H1 (cell line): Measurements from ENCODE around the gene TNS1. TPM values are rescaled to one million over a fixed set of nuclear protein-coding genes. Genes with fewer than 3 reads are reported as not detected.

Experiments
- CTCF ChIA-PET: fragments of 300-600 bp; sonication (Branson Sonifier 250); formaldehyde crosslinking; loops from one replicate; lab custom pipeline; 2021; ENCODE audit not compliant: partially characterized antibody; lab: Charles Lee
- POLR2A ChIA-PET: fragments of 300-600 bp; sonication (Branson Sonifier 250); formaldehyde crosslinking; loops from one replicate; lab custom pipeline; 2021; ENCODE audit warnings: inconsistent platforms; ENCODE audit not compliant: partially characterized antibody; lab: Charles Lee
- DNase-seq, 2 experiments: peaks; one replicate each; pipeline versions ENCODE4 v3.0.0 to v3.0.0-alpha.2; 2010 to 2022; ENCODE audit warnings: low spot score in 2 of 2, low read depth in 1 of 2, mixed read lengths in 1 of 2
- FAIRE-seq: peaks from 2 replicates; lab custom pipeline; 2011; peaks lifted over from hg19 to GRCh38; lab: Jason Lieb, UNC
- H2AFZ ChIP-seq: 2 replicates; pipeline ENCODE4 v1.8.1; 2012; ENCODE audit warnings: low read length, inconsistent platforms
- H2AK5ac ChIP-seq: 2 replicates; pipeline ENCODE4 v1.6.1; 2013; ENCODE audit warnings: low read depth, low read length
- H2BK120ac ChIP-seq: replicated peaks from 2 replicates; pipeline ENCODE3; 2013; ENCODE audit warnings: low read depth, low read length, inconsistent platforms
- H2BK12ac ChIP-seq: 2 replicates; pipeline ENCODE4 v1.6.1; 2013; ENCODE audit warnings: low read depth, low read length
- H2BK15ac ChIP-seq: 2 replicates; pipeline ENCODE4 v1.6.1; 2013; ENCODE audit warnings: low read length
- H2BK20ac ChIP-seq: 2 replicates; pipeline ENCODE4 v1.6.1; 2013; ENCODE audit warnings: low read length
- H2BK5ac ChIP-seq: 2 replicates; pipeline ENCODE4 v1.6.1; 2013; ENCODE audit warnings: low read depth, low read length
- H3K14ac ChIP-seq: 2 replicates; pipeline ENCODE4 v1.6.1; 2013; ENCODE audit warnings: inconsistent platforms; ENCODE audit not compliant: insufficient read length
- H3K18ac ChIP-seq: 2 replicates; pipeline ENCODE4 v1.6.1; 2013; ENCODE audit warnings: low read length; ENCODE audit errors: extremely low read depth
- H3K23ac ChIP-seq: 2 replicates; pipeline ENCODE4 v1.6.1; 2013; ENCODE audit warnings: inconsistent platforms; ENCODE audit not compliant: insufficient read length
- H3K23me2 ChIP-seq: 2 replicates; pipeline ENCODE4 v1.6.1; 2013; ENCODE audit warnings: low read depth, low read length
- H3K27ac ChIP-seq: 2 replicates; pipeline ENCODE4 v1.6.1; 2011; ENCODE audit warnings: low read depth, low read length, inconsistent platforms
- H3K27me3 ChIP-seq, 4 experiments: replicated peaks in 1 of 4; 1 replicate in 1 of 4; 2 replicates in 3 of 4; pipeline versions ENCODE4 v1.6.1 to v1.8.1; 2011 to 2013; ENCODE audit warnings: low read length in 3 of 4, mild to moderate bottlenecking in 3 of 4, inconsistent platforms in 2 of 4, mixed read lengths in 2 of 4, moderate library complexity in 1 of 4; ENCODE audit not compliant: control insufficient read depth in 3 of 4, insufficient read depth in 3 of 4; ENCODE audit errors: extremely low read depth in 1 of 4
- H3K36me3 ChIP-seq, 4 experiments: 2 replicates each; pipeline versions ENCODE4 v1.6.1 to v1.8.1; 2011 to 2013; ENCODE audit warnings: mild to moderate bottlenecking in 4 of 4, low read length in 3 of 4, moderate library complexity in 2 of 4, control low read depth in 1 of 4, inconsistent platforms in 1 of 4; ENCODE audit not compliant: insufficient read depth in 4 of 4, control insufficient read depth in 2 of 4
- H3K4ac ChIP-seq: replicated peaks from 2 replicates; pipeline ENCODE3; 2013; ENCODE audit warnings: low read length, low read depth, mixed read lengths, inconsistent platforms; ENCODE audit not compliant: insufficient read length
- H3K4me1 ChIP-seq, 4 experiments: replicated peaks in 1 of 4; 1 replicate in 1 of 4; 2 replicates in 3 of 4; pipeline versions ENCODE4 v1.6.1 to v1.8.1; 2011 to 2013; ENCODE audit warnings: low read length in 3 of 4, inconsistent platforms in 2 of 4, mixed read lengths in 1 of 4; ENCODE audit not compliant: insufficient read depth in 4 of 4, control insufficient read depth in 3 of 4
- H3K4me2 ChIP-seq, 2 experiments: 2 replicates each; pipeline versions ENCODE4 v1.6.1 to v1.8.1; 2011 to 2013; ENCODE audit warnings: low read depth in 2 of 2, low read length in 2 of 2, control low read depth in 1 of 2, inconsistent platforms in 1 of 2, mild to moderate bottlenecking in 1 of 2; ENCODE audit not compliant: insufficient read depth in 1 of 2
- H3K4me3 ChIP-seq, 4 experiments: fragments of 200-600, 300-600 bp in 1 of 4; sonication (generic), shearing (Covaris generic), sonication (Bioruptor Twin) in 1 of 4; 2 replicates each; pipeline versions ENCODE4 v1.5.1 to v1.8.1; 2011 to 2016; ENCODE audit warnings: low read length in 4 of 4, low read depth in 3 of 4, control low read depth in 2 of 4, inconsistent platforms in 2 of 4, mild to moderate bottlenecking in 2 of 4, mixed read lengths in 1 of 4, moderate library complexity in 1 of 4; ENCODE audit not compliant: insufficient read depth in 2 of 4; ENCODE audit errors: extremely low read depth in 1 of 4
- H3K56ac ChIP-seq: replicated peaks from 2 replicates; pipeline ENCODE3; 2013; ENCODE audit warnings: low read depth, mild to moderate bottlenecking, mixed read lengths, low read length, inconsistent platforms; ENCODE audit not compliant: insufficient read length
- H3K79me1 ChIP-seq: 2 replicates; pipeline ENCODE4 v1.6.1; 2013; ENCODE audit warnings: low read depth, low read length, control low read depth
- H3K79me2 ChIP-seq, 2 experiments: 2 replicates each; pipeline versions ENCODE4 v1.6.1 to v1.8.1; 2012 to 2013; ENCODE audit warnings: low read length in 2 of 2, mild to moderate bottlenecking in 2 of 2, inconsistent platforms in 1 of 2; ENCODE audit not compliant: insufficient read depth in 2 of 2, control insufficient read depth in 1 of 2
- H3K9ac ChIP-seq, 4 experiments: replicated peaks in 1 of 4; 1 replicate in 1 of 4; 2 replicates in 3 of 4; pipeline versions ENCODE4 v1.6.1 to v1.8.1; 2011 to 2013; ENCODE audit warnings: low read depth in 3 of 4, low read length in 3 of 4, control low read depth in 2 of 4, mild to moderate bottlenecking in 2 of 4, moderate library complexity in 2 of 4, inconsistent platforms in 1 of 4; ENCODE audit errors: extremely low read depth in 1 of 4
- H3K9me3 ChIP-seq, 2 experiments: 2 replicates each; pipeline versions ENCODE4 v1.6.1 to v1.8.1; 2012 to 2013; ENCODE audit warnings: mild to moderate bottlenecking in 2 of 2, moderate library complexity in 2 of 2, control low read depth in 1 of 2, inconsistent platforms in 1 of 2, low read depth in 1 of 2, low read length in 1 of 2, mixed read lengths in 1 of 2; ENCODE audit not compliant: insufficient read depth in 2 of 2
- H4K20me1 ChIP-seq, 2 experiments: replicated peaks in 1 of 2; 2 replicates each; pipeline versions ENCODE3 to v1.8.1; 2011 to 2013; ENCODE audit warnings: inconsistent platforms in 2 of 2, low read length in 2 of 2, mild to moderate bottlenecking in 1 of 2; ENCODE audit not compliant: insufficient read depth in 2 of 2, control insufficient read depth in 1 of 2
- H4K5ac ChIP-seq: 2 replicates; pipeline ENCODE4 v1.6.1; 2013; ENCODE audit warnings: low read length, low read depth, mixed read lengths, inconsistent platforms; ENCODE audit not compliant: insufficient read length
- H4K8ac ChIP-seq: 2 replicates; pipeline ENCODE4 v1.8.0; 2013; ENCODE audit warnings: mild to moderate bottlenecking, moderate library complexity, low read length, inconsistent platforms; ENCODE audit not compliant: insufficient read depth; ENCODE audit errors: extremely low read depth
- H4K91ac ChIP-seq: replicated peaks from 2 replicates; pipeline ENCODE3; 2013; ENCODE audit warnings: low read length, mixed read lengths, inconsistent platforms; ENCODE audit not compliant: insufficient read length
- CBX5 ChIP-seq: fragments of 300-800, 300-1000 bp; sonication (generic); IDR thresholded peaks from 2 replicates; pipeline ENCODE4 v1.7.1; 2016; ENCODE audit warnings: antibody characterized with exemption, low read length, low read depth
- CTCF ChIP-seq, 3 experiments: IDR thresholded peaks; 1 replicate in 2 of 3; 2 replicates in 1 of 3; pipeline versions ENCODE4 v1.5.1 to v1.6.1; 2011; ENCODE audit warnings: low read length in 3 of 3, mild to moderate bottlenecking in 3 of 3, inconsistent platforms in 2 of 3, low read depth in 1 of 3, moderate library complexity in 1 of 3; ENCODE audit not compliant: insufficient read depth in 1 of 3; ENCODE audit errors: control extremely low read depth in 1 of 3
- EGR1 ChIP-seq: IDR thresholded peaks from 2 replicates; pipeline ENCODE4 v1.6.1; 2011; ENCODE audit warnings: low read depth, low read length, borderline replicate concordance
- EP300 ChIP-seq, 2 experiments: IDR thresholded peaks; 1 replicate in 1 of 2; 2 replicates in 1 of 2; pipeline ENCODE4 v1.6.1; 2011 to 2012; ENCODE audit warnings: low read depth in 2 of 2, low read length in 2 of 2, mild to moderate bottlenecking in 2 of 2, borderline replicate concordance in 1 of 2, inconsistent platforms in 1 of 2, moderate library complexity in 1 of 2
- FOSL1 ChIP-seq: IDR thresholded peaks from 2 replicates; pipeline ENCODE4 v1.6.1; 2011; ENCODE audit warnings: mild to moderate bottlenecking, low read depth, low read length, moderate library complexity; ENCODE audit not compliant: insufficient read depth
- PHF8 ChIP-seq: fragments of 200-600 bp; sonication (generic); conservative IDR thresholded peaks from 2 replicates; pipeline ENCODE4 v1.7.1; 2012; ENCODE audit warnings: low read depth, mild to moderate bottlenecking, inconsistent platforms, low read length, moderate library complexity
- POU5F1 ChIP-seq: IDR thresholded peaks from 2 replicates; pipeline ENCODE4 v1.6.1; 2011; ENCODE audit warnings: low read depth, mild to moderate bottlenecking, low read length, moderate library complexity
- RAD21 ChIP-seq, 2 experiments: IDR thresholded peaks in 1 of 2; conservative IDR thresholded peaks in 1 of 2; 2 replicates each; pipeline ENCODE4 v1.6.1; 2011; ENCODE audit warnings: low read depth in 2 of 2, low read length in 2 of 2, improper control_type of control experiment in 1 of 2, inconsistent platforms in 1 of 2, mild to moderate bottlenecking in 1 of 2, moderate library complexity in 1 of 2
- SUZ12 ChIP-seq: fragments of 200-600 bp; sonication (generic); IDR thresholded peaks from 2 replicates; pipeline ENCODE4 v1.6.1; 2012; ENCODE audit warnings: mild to moderate bottlenecking, inconsistent platforms, low read length, moderate library complexity, mixed read lengths
- WGBS, 2 experiments: shearing (Covaris generic) in 1 of 2; methylation state at CpG; one replicate each; pipeline versions ENCODE4 v1.1.6 to v1.1.7; 2013 to 2015; ENCODE audit warnings: low lambda C conversion rate in 2 of 2, mixed read lengths in 2 of 2, inconsistent platforms in 1 of 2, low coverage in 1 of 2, missing lambda C conversion rate in 1 of 2; ENCODE audit not compliant: insufficient replicate concordance in 2 of 2, insufficient coverage in 1 of 2, insufficient read length in 1 of 2; ENCODE audit errors: extremely low coverage in 1 of 2, missing lambda C conversion rate in 1 of 2; 5-methylcytosine and 5-hydroxymethylcytosine counted together
- polyA plus RNA-seq, 7 experiments: library from polyadenylated mRNA; depleted of rRNA in 3 of 7; stranded (reverse) in 5 of 7; unstranded in 2 of 7; fragments of >200 nt in 5 of 7; fragments of 200-250 nt in 2 of 7; gene quantifications; 1 replicate in 5 of 7; 2 replicates in 1 of 7; 4 replicates in 1 of 7; pipeline versions ENCODE4 v1.2.1 to v1.2.3, GENCODE V29; 2011 to 2013; ENCODE audit warnings: missing spikeins in 2 of 7, mixed read lengths in 2 of 7
- total RNA-seq: library from RNA; stranded (reverse); fragmentation: NEBNext Ultra II Directional; extraction: Animal tissue kit (Norgen Biotek cat#: 25700); gene quantifications from 2 replicates; pipeline ENCODE4 v1.2.1, GENCODE V29; 2021

TNS1 gene
- total and polyA plus RNA-seq, 2 of the 8 experiments (the other 6 are each of a cell fraction or from before 2014, with no cell fraction given): 1.5 to 5.1 TPM

DNA sequence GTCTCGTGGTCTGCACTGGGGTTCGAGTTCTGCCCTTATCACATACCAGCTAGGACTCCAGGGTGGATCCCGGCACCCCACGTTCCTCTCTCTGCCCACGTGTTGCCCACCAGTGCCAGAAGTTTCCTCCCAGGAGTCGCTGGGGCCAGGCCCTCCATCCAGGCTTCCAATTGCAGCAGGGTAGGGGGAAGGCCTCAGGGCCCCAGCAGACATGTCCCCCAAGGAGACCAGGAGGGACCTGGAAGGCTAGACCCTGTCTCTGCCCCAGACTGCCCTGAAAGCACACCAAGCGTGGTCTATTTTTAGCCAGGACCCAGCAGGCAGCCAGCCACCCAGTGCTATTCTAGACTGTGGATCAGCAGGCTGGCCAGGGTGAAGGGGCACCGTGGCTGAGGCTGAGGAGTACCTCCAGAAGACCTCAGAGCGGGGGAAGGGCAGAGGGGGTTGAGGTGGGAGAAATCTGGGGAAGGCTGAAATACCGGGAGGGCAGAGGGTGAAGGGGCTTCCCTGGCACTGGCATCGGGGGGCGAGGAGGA lies 18.8 kb upstream of the TNS1 start:
- Histone ChIP-seq H2BK120ac (no peak overlapping the region), H3K56ac (no peak overlapping the region), H2AK5ac (no peak overlapping the region), H3K27ac (no peak overlapping the region), H3K9ac (no peak overlapping the region), H3K9me3 (no peaks in the 10 kb centered on the region), H2BK5ac (no peak overlapping the region), H3K4me2 (no peak overlapping the region), H3K4me3 (no peak overlapping the region), H3K4ac (no peak overlapping the region), H3K14ac (no peak overlapping the region), H2BK15ac (peak overlapping the region; percentile 75; the same call in 1 of the 2 replicates), H3K23ac (no peak overlapping the region), H2BK20ac (no peak overlapping the region), H4K20me1 (no peaks in the 10 kb centered on the region), H4K91ac (no peak overlapping the region), H3K27me3 (no peaks in the 10 kb centered on the region), H3K4me1 (peaks cover 0 to 16% (median 5%) of the 10 kb centered on the region in 4 experiments; a peak in 6 of 7 replicates), H3K36me3 (no peaks in the 10 kb centered on the region), H3K79me2 (no peaks in the 10 kb centered on the region), H4K8ac (no peak overlapping the region; the same call in 1 of the 2 replicates), H3K18ac (peak overlapping the region; percentile 48; the same call in 1 of the 2 replicates), H3K79me1 (no peaks in the 10 kb centered on the region; the same call in 1 of the 2 replicates), H2BK12ac (peak overlapping the region; percentile 77; the same call in 1 of the 2 replicates), H3K23me2 (no peaks in the 10 kb centered on the region), H4K5ac (no peak overlapping the region), H2AFZ (no peak overlapping the region)
- 77% methylated on average over 12 of the region's 12 CpGs; no CpG with 5 or more reads in 1 of the 2 experiments for WGBS, 2 experiments
- ChIA-PET POLR2A (no interaction called here), CTCF (interaction anchor here (1.0 to 5.5 kb wide), 7 partner anchors 10 to 236 kb away, joined by 3 to 22 read pairs (median 4); no protein-coding TSS in a partner anchor)
- FAIRE-seq (no peak), DNase-seq (no peak)
- TF ChIP-seq CBX5 (no peak), FOSL1 (no peak), PHF8 (no peak), POU5F1 (no peak), EP300 (IDR thresholded peaks at IDR 0.05; ENCODE audit: borderline replicate concordance in 1 of 2, low read depth in 2 of 2, low read length in 2 of 2) (no peak), RAD21 (IDR thresholded peaks at IDR 0.05 in 1 of 2, conservative IDR thresholded peaks at IDR 0.05 in 1 of 2; ENCODE audit: low read depth in 2 of 2, low read length in 2 of 2) (no peak), SUZ12 (no peak), EGR1 (no peak), CTCF (IDR thresholded peaks at IDR 0.05; ENCODE audit: control extremely low read depth in 1 of 3, insufficient read depth in 1 of 3, low read depth in 1 of 3, low read length in 3 of 3) (no peak)
